HEK293 (cell line): ENCODE data around the gene OR5B3.

ENCODE experiments used
- CTCF ChIP-seq: fragments of 450-650 bp; formaldehyde crosslinking; IDR thresholded peaks from 2 replicates; pipeline ENCODE4 v1.5.1; 2016; ENCODE audit warnings: missing biosample characterization, missing genetic modification characterization
- RBAK ChIP-seq: fragments of 450-650 bp; formaldehyde crosslinking; IDR thresholded peaks from 2 replicates; pipeline ENCODE4 v1.5.1; 2016; ENCODE audit warnings: missing biosample characterization, missing genetic modification characterization
- ZNF645 ChIP-seq: fragments of 450-650 bp; formaldehyde crosslinking; IDR thresholded peaks from 2 replicates; pipeline ENCODE4; 2016; ENCODE audit warnings: missing biosample characterization, missing genetic modification characterization
- ZNF785 ChIP-seq: fragments of 450-650 bp; formaldehyde crosslinking; IDR thresholded peaks from 2 replicates; pipeline ENCODE4 v1.5.1; 2016; ENCODE audit warnings: missing biosample characterization, missing genetic modification characterization
- ZNF843 ChIP-seq: fragments of 450-650 bp; formaldehyde crosslinking; IDR thresholded peaks from 2 replicates; pipeline ENCODE4 v1.5.1; 2016; ENCODE audit warnings: missing biosample characterization, missing genetic modification characterization
- TF ChIP-seq, protein P1 (sequence below): fragments of 450-650 bp; formaldehyde crosslinking; IDR thresholded peaks from 2 replicates; pipeline ENCODE4 v1.5.1; 2016; ENCODE audit warnings: missing biosample characterization, missing genetic modification characterization, low read depth

GRCh38 chr11:58438486-58438885 lies 31.8 kb upstream of the OR5B3 start:
- TF ChIP-seq CTCF (tag by site-specific recombination) (no peak), ZNF843 (tag by site-specific recombination) (no peak), ZNF785 (tag by site-specific recombination) (no peak), RBAK (no peak), ZNF645 (no peak)
- TF ChIP-seq, protein P1, sequence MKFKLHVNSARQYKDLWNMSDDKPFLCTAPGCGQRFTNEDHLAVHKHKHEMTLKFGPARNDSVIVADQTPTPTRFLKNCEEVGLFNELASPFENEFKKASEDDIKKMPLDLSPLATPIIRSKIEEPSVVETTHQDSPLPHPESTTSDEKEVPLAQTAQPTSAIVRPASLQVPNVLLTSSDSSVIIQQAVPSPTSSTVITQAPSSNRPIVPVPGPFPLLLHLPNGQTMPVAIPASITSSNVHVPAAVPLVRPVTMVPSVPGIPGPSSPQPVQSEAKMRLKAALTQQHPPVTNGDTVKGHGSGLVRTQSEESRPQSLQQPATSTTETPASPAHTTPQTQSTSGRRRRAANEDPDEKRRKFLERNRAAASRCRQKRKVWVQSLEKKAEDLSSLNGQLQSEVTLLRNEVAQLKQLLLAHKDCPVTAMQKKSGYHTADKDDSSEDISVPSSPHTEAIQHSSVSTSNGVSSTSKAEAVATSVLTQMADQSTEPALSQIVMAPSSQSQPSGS (tag by site-specific recombination), result no peak
